Raji (cell line): Measurements from ENCODE around the gene AOPEP.

Source experiments
- POLR2A ChIP-seq: IDR thresholded peaks from 2 replicates; pipeline ENCODE4 v1.6.1; 2011; ENCODE audit warnings: low read depth, low read length, control low read depth; ENCODE audit not compliant: insufficient read depth

AOPEP gene

DNA sequence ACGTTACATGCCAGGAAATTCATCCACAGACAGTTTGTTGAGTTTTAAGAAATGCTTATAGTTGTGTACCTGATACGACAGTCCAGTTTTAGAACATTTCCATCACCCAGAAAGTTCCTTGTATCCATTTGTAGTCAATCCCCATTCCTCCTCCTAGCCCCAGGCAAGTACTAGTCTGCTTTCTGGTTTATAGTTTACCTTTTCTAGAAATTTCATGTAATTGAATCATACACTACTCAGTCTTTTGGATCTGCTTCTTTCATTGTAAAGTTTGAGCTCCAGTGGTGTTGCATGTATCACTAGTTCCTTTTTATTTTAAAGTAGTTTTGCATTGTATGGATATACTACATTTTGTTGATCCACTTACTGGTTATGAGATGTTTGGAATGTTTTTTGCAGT lies 291.2 kb downstream of the AOPEP start:
- TF ChIP-seq POLR2A, result no peak

DNA sequence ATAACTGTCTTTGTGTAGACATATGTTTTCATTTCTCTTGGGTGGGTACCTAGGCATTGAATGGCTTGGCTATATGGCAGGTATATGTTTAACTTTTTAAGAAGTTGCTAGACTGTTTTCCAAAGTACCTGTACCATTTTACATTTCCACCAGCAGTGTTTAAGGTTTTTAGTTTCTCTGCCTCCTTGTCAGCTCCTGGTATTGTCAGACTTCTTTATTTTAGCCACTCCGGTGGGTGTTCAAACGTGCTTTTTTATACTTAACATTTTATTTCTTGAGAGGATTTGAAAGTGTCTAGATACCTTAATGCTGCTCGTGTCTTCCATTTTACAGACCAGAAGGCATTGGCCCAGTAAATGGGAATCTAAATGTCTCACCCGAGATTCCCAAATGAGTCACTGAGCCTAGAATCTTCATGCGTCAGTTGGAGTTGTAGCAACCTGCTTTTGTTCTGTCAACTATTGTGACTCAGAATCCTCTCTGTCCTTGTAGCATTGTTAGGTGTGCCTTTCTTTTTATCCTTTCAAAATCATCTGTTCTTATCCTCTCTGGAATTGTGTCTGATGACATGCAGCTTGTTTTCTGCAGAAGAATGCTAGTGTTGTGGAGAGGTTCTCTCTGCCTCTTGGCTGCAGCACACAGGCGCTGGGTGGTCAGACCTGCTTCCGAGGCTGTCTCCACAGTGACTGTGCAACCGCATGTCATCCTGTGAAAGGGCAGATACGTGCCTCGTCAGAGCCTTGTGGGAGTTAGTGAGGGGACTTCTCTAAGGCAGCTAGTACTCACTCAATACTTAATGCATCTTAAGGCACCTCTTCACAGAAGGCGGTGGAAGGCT lies 291.8 kb downstream of the AOPEP start:
- TF ChIP-seq POLR2A, result no peak

DNA sequence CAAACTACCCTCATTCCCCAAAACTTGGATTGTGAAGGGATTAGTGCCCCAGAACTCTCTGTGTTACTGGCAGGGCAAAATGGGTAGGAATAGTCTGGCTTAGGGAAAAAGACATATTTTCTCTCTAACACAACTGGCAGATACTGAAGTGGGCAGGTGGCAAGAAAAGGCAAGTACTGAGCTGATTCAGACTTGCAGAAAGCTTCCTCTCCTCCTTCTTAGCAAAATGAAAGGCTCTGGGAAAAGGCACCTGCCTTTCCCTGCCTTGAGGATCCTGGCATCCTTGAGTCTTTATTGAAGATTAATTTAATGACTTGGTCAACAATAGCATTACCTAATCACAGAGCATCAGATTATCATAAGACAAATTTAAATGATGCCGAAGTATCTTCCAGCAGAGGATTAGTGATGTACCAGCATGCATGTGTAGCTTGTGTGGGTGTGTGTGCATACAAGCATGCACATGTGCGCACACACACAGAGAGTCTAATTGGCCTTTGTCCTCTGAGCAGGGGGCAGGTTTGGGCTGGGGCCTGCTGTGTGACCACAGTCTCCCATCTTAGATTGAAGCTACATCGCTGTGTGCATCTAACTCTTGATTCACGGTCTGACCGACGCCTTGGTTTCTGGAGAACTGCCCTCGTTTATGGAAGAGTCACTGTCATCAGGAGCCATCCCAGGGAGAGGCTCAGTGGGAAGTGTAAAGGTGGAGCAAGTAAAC lies 294.8 kb downstream of the AOPEP start:
- no peak for TF ChIP-seq POLR2A

DNA sequence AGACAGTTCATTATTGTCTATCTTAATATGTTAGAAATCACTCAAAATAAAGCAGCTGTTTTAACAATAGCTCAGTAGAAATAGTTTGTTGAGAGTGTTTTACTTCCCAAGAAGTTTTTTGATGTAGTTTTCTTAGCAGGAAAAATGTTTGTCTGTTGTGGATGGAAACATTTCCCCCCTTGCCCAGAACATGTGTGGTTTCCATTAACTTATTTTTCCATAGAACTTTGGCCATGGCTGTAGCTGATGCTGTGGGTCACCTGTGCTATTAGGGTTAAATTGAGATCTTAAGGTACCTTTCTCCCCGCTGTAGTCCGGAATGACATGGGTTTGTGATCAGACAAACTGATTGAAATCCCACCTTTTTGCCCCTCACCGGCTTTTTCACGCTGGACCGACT lies 296.2 kb downstream of the AOPEP start:
- no peak for TF ChIP-seq POLR2A

DNA sequence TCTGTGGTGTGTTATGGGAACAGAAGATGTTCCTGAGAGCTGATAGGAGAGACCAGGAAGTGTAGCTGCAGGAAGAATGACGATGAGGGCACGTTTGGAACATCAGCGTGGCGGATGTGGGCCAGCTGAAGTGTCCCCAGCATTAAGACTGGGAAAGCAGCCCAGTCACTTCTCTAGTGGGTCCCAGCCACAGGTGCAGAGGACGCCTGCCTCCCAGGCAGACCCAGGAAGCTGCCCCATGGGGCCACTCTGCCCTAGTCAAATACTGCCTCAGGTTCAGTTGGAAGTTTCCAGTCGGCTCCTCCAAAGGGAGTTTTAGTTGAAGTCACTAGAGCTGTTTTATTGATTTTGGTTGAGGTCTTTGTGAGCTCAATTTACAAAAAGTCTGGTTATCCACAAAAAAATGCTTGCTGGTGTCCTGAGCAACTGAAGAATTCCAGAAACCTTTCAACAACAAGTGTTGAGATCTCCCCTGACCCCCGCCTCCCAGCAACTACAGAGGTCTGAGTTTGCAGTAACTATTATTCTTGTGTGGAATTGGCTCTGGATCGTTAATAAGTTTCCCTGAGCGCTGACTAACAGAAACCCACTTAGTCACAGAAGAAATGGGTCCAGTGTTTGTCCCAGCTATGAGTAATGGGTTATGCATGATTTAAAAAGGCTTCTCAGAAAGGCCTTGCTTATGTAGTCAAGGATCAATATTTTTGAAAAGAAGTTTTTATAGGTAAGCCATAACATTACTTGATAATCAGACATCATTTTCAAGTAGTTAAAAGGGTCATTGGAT lies 296.9 kb downstream of the AOPEP start:
- no peak for TF ChIP-seq POLR2A

DNA sequence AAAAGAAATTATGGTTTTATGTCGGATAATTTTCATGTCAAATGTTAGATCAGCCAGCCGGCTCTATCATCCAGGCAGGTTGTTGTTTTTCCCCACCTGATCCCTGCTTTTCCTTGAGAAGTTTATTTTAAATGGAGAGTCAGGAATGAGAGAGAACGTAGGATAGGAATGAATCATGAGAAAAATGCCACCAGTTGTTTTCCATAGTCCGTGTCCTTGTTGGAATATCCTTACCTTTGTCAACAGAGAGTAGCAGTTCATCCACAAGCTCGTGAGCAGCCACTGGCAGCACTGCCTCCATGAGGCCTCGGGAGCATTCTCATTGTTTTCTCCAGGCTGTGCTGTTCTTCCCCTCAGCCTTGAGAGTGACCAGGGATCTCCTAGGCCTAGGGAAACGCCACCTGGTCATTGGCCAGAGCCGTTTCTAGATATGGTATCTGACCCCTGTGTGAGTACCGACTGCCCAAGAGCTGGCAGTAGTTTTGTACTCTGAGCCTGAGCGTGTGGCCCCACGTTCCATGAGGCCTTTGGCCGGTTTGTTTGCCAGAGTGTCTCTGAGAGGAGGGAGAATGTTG lies 297.7 kb downstream of the AOPEP start:
- TF ChIP-seq POLR2A, result no peak

DNA sequence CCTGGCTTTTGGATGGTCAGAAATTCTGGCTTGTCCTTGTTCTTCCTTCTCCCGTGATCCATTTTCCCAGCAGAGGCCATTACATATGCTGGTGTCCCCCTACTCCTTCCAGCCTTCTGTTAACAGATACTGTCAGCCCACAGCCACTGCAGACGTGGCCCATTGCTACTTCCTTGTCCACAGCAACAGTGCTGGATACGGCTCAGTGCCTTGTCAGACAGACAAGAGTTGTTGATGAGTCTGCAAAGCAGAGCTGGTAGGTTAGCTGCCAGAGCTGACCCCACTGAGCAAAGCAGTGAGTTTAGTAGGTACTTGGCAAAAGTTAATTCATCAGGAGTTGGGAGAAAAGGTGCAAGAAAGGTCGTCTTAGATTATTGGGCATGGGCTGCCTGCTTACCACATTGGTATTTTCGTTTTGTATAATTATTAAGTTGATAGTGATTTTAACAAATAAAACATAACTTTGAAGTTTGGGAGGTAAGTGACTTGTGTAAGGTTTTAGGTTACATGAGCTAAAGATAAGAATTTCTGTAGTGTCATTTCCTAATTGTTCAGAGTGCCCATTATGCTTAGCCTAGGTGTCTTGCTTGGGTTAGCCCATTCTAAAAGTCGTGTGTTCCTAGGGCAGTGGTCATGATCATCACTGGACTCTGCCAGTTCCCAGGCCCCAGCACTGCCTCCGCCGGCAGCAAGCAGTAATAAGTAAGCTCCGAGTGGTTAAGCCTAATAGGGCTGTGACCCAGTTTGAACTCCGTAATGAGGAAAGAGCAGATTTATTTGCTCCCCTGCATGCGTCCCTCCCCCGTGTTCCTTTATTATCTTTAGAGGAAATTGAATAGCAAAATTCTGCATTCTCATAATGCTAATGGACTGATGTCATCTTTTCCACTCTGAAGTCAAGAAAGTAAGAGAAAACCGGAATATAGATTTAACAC lies 299.0 kb downstream of the AOPEP start:
- TF ChIP-seq POLR2A, result no peak

DNA sequence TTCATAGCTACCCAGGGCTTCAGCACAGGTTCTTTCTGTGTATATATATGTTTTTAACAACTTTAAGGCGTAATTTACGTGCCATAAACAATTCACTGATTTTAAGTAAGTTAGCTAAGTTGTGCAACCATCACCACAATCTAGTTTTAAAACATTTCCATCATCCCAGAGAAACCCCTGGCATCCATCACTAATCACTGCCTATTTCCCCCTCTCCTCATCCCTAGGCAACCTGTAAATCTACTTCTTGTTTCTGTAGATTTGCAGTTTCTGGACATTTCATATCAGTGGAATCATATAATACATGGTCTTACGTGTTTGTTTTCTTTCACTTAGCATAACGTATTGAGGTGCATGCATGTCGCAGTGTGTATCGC lies 299.6 kb downstream of the AOPEP start:
- no peak for TF ChIP-seq POLR2A

DNA sequence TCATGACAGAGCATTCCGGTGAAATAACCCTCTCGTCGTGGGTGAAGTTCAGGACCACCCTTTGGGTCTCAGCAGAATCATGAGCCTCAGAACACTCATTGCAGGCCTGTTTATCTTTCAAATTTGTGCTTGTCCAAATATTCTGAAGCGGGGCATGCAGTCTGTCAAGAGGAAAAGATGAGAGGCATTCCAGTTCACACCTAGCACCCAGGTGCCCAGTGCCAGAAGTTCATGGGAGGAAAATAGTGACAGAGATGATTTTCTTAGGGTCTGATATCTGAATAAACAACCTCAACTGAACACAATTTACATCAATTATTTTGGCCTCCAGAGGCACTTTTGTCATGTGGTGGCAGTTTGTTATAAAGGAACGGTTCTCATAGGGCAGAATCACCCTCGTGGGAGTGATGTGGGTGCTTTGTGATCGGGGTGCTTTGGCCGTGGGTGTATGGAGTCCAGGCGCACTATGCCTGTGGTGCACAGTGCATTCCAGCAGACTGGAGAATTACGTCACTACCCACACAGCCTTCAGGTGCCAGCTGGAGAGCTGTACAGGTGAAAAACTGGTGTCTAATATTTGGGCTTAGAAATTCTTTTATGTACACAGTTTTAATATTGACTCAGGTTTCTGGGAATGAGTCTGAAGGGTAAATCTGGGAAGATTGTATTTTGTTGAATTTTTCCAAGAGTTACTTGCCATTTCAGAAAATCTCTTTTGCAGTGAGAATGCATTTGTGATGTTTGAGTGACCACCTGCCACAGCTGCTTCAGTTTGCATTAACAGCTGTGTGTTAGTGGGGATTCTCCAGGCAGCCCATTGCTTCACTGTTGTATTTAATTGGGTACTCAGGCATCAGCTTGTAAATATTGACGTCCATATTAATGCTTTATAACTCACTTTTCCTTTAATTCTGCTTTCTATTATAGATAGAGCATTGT lies 301.7 kb downstream of the AOPEP start:
- TF ChIP-seq POLR2A, result no peak

DNA sequence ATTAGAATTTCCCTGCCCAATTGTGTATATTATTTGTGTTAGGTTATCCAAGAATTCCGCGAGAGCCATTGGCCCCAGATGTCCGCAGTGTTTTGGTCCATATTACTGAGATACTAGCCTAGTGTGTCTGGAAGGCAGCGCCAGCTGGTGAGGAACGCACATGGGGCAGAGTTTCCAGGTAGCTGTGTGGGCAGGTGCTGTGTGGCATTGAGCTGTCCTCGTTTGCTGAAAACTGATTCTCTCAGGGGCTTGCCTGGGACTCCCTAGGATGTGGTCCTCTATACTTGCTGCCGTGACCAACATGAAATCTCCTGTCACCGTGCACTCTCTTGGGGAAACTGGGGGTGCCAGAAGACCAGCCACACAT lies 302.3 kb downstream of the AOPEP start:
- no peak for TF ChIP-seq POLR2A

DNA sequence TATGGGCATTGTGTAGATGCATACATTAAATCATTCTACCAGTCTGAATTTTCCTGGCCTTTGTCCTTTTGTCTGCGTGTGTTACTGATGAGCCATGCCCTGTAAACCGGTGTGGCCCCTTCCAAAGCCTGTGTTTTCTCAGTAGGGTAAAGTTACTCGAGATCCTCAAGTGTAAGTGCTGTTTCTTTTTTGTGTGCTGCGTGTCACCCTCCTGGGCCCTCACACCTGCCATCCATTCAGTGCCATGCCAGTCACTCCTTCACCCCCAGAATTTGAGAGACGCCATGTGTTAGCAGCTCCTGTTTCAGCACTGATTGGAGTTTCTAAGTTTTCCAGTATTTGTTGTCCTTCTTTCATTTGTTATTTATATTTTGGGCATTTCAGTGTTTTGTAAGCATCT lies 302.8 kb downstream of the AOPEP start:
- TF ChIP-seq POLR2A, result no peak

DNA sequence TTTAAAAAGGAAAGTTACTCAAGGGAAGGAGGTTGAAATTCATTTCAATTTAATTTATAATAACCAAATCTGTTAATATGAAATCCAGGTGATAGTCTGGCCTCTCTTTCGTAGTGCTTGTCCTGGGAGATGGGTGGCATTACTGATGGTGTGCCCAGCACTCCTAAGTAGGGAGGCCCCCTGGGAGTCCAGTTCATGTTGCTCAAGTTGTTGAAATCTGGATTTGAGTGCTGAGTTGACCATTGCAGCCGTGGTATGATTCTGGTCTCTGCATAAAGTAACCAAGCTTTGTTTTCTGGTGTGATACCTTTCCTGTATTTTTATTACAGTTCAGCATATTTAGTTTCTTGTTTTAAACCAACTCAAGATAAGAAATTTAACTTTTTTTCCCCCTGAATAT lies 303.2 kb downstream of the AOPEP start:
- TF ChIP-seq POLR2A, result no peak

DNA sequence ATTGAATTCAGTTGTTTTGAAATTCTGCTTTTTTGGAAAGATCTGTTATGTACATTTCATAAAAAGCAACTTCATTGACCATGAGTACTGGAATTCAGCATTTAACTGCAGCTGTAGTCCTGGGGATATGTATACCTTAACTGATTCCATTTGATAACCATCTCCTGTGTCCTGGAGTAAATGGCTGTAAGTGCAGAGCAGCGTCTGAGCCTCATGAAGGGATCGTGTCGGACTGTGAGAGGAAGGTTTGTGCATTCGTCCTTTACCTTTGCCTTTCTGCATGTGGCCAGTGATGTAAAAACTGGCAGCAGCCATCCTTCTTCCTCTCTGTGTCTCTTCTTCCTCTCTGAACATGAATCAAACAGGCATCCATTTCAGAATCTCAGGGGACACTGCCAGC lies 303.8 kb downstream of the AOPEP start:
- no peak for TF ChIP-seq POLR2A
